ENCODE results near the gene NTN5. TPM values are rescaled to one million over a fixed set of nuclear protein-coding genes. Genes with fewer than 3 reads are reported as not detected.
"Not testable (repeated sequence)": the region's sequence is repeated elsewhere in the genome, so short reads cannot be mapped to it uniquely, and the experiment has no call there.

The NTN5 gene
- total and polyA plus RNA-seq, 12 donors = 0.17 to 0.68 (median 0.28) TPM; not detected in 4

DNA sequence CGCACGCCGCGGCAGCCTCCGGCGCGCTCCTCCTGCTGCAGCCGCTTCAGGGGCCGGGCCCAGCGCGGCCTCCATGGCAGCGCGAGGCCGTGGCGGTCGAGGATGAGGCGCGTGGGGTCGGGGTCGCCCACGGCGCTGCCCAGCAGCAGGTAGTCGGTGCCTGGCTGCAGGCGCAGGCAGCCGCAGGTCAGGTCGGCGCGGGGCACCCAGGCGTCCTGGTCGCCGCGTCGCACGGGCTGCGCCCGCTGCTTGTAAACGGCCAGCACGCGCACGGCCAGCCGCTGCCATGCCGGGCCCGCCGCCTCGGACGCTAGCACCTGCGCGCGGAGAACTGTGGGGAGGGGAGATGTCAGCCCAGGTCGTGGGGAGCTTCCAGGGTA lies 11.1 kb downstream of the NTN5 start:
- no peak for TF ChIP-seq CTCF (IDR thresholded peaks at IDR 0.05)
- 92% methylated on average over 38 to 50 of the region's 50 CpGs for WGBS, 2 donors
- H3K27me3 ChIP-seq = no peaks in the 10 kb centered on the region
- intact Hi-C loops (cut with DNase I) = no loop called here
- H3K4me3 ChIP-seq = no peak overlapping the region
- H3K9me3 ChIP-seq = no peaks in the 10 kb centered on the region
- peaks cover 0 to 15% (median 9%) of the 10 kb centered on the region in 9 donors for H3K4me1 ChIP-seq
- H3K36me3 ChIP-seq = no peaks in the 10 kb centered on the region
- H3K27ac ChIP-seq = peak overlapping the region in 1 of 10 donors; percentile 2
- DNase-seq (no peak), ATAC-seq (peak in 1 of 8 donors; percentile 10)

DNA sequence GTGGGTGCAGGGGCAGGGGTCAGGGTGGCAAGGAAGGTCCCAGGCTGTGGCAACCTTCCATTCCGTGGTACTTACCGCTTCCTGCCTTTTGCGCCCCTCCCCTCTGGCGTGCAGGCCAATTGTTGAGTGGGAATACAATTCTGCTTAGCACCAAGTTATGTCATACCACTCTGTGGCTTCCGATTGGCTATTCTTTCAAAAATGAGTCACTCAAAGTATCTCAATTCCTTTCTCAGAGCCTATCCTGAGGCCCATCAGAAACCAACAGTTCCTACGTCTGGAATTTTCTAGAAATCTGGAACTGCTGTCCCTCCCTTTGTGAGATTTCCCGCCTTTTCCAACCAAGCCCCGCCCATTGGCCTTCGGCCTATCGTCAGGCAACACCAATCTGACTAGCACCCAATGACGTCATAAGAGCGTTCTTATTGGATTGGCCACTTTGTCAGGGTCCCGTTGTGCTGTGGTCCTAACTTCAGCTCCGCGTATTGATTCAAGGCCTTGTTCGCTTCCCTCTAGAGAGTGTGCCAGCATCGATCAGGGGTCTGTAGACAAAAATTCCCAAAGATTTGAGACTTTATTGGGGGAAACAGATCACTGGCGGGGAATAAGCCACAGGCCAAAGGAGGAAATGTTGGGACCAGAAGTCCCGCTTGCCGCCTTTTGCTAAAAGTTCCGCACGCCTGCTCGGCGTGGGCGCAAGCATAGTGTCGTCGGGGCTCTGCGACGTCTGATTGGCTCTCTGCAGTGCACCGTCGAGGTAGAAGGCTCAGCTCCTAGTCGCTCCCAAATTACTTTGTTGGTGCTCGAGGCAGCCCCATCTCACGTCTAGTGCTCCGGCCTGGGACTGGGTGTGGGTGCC lies 11.7 kb downstream of the NTN5 start:
- 55 to 68% methylated on average over 35 of the region's 35 CpGs for WGBS, 2 donors
- H3K9me3 ChIP-seq = no peaks in the 10 kb centered on the region
- peak overlapping the region in 9 of 10 donors; percentile 2 to 75 (median 48) for H3K27ac ChIP-seq
- H3K36me3 ChIP-seq = no peaks in the 10 kb centered on the region
- no peaks in the 10 kb centered on the region for H3K27me3 ChIP-seq
- peak; percentile 86 to 94 for DNase-seq
- H3K4me3 ChIP-seq = peak overlapping the region in 4 of 10 donors; percentile 1 to 14 (median 6)
- TF ChIP-seq CTCF (IDR thresholded peaks at IDR 0.05) = no peak
- ATAC-seq = peak; percentile 81 to 96 (median 95)
- intact Hi-C loops (cut with DNase I) = no loop called here
- H3K4me1 ChIP-seq = peaks cover 0 to 15% (median 9%) of the 10 kb centered on the region in 9 donors

GRCh38 chr19:48659768-48660167 lies 13.0 kb downstream of the NTN5 start:
- peak overlapping the region in 1 of 10 donors; percentile 75 for H3K27ac ChIP-seq
- no peak for DNase-seq
- no peak overlapping the region for H3K4me3 ChIP-seq
- WGBS, 2 donors = 84 to 87% methylated on average over 5 of the region's 5 CpGs
- ATAC-seq = no peak
- no peak for TF ChIP-seq CTCF (IDR thresholded peaks at IDR 0.05)
- no peaks in the 10 kb centered on the region for H3K9me3 ChIP-seq
- intact Hi-C loops (cut with DNase I) = no loop called here
- H3K27me3 ChIP-seq = no peaks in the 10 kb centered on the region
- no peaks in the 10 kb centered on the region for H3K36me3 ChIP-seq
- peaks cover 0 to 15% (median 9%) of the 10 kb centered on the region in 9 donors for H3K4me1 ChIP-seq

DNA sequence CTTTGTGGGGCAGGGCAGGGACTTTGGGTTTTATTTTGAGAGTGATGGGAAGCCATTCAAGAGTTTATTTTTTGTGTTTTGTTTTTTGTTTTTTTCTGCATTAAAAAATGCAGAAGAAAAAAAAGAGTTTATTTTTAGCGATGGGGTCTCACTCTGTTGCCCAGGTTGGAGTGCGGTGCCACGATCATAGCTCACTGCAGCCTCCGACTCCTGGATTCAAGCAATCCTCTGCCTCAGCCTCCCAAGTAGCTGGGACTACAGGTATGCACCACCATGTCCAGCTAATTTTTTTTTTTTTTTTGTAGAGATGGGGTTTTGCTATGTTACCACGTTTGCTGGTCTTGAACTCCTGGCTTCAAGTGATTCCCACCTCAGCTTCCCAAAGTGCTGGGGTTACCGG lies 14.3 kb downstream of the NTN5 start:
- Histone ChIP-seq H3K4me1 (peaks cover 0 to 15% (median 9%) of the 10 kb centered on the region in 9 donors), H3K9me3 (no peaks in the 10 kb centered on the region), H3K4me3 (no peak overlapping the region), H3K27me3 (no peaks in the 10 kb centered on the region), H3K36me3 (no peaks in the 10 kb centered on the region), H3K27ac (no peak overlapping the region)
- TF ChIP-seq CTCF (IDR thresholded peaks at IDR 0.05) = no peak
- no peak for ATAC-seq
- intact Hi-C loops (cut with DNase I) = no loop called here
- DNase-seq = no peak
- WGBS, 2 donors = 93 to 94% methylated on average over 6 of the region's 6 CpGs

DNA sequence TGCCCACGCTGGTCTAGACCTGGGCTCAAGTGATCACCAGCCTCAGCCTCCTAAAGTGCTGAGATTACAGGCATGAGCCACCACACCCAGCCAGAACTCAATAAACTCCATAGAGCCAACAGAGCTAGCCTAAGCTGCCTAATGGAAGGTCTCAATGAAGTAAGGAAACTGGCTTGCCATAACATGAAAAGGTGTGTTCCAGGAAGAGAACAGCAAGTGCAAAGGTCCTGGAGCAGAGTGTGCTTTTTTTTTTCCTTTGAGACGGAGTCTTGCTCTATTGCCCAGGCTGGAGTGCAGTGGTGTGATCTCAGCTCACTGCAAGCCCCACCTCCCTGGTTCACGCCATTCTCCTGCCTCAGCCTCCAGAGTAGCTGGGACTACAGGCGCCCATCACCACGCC lies 15.0 kb downstream of the NTN5 start:
- ATAC-seq; H3K9me3 ChIP-seq; DNase-seq; H3K36me3 ChIP-seq; intact Hi-C loops (cut with DNase I); H3K27me3 ChIP-seq; H3K4me3 ChIP-seq; H3K27ac ChIP-seq: not testable (repeated sequence)
- peaks cover 0 to 17% (median 9%) of the 10 kb centered on the region in 9 donors for H3K4me1 ChIP-seq
- WGBS, 2 donors = 92 to 99% methylated on average over 5 of the region's 5 CpGs
